ENCODE results near the gene ESYT3.

DNA sequence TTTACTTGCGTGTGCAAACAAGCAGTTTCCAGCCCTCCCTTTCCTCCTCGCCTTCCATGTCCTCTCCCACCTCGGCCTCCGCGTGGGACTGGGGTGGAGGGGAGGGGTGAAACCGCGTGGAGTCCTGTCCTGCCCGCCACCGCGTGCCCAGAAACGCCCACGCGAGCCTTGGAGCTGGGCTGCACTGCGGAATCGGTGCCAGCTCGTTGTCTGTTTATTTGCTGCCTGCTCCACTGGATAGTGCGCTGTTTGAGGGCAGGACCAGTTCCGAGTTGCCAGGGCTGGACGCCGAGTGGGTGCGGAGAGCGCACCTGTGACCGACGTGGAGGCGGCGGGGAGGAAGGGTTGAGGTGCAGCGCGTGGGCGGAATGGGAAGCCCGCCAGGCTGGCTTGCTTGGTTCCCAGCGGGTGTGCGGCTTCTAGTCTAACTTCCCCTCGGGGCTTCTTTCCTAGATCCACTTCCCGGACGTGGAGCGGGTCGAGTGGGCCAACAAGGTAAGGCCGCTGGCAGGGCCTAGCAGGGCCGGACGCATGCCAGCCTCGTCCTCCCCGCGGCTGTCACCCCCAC, 17.3 kb downstream of the ESYT3 start:
- TF ChIP-seq, protein P1, sequence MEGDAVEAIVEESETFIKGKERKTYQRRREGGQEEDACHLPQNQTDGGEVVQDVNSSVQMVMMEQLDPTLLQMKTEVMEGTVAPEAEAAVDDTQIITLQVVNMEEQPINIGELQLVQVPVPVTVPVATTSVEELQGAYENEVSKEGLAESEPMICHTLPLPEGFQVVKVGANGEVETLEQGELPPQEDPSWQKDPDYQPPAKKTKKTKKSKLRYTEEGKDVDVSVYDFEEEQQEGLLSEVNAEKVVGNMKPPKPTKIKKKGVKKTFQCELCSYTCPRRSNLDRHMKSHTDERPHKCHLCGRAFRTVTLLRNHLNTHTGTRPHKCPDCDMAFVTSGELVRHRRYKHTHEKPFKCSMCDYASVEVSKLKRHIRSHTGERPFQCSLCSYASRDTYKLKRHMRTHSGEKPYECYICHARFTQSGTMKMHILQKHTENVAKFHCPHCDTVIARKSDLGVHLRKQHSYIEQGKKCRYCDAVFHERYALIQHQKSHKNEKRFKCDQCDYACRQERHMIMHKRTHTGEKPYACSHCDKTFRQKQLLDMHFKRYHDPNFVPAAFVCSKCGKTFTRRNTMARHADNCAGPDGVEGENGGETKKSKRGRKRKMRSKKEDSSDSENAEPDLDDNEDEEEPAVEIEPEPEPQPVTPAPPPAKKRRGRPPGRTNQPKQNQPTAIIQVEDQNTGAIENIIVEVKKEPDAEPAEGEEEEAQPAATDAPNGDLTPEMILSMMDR (IDR thresholded peaks at IDR 0.05) = no peak
- TF ChIP-seq POLR2AphosphoS5 (IDR thresholded peaks at IDR 0.05; ENCODE audit: low read depth, low read length) = no peak
- no peak for TF ChIP-seq SIN3A (IDR thresholded peaks at IDR 0.05; ENCODE audit: borderline replicate concordance, insufficient read depth, low read depth, low read length)
- TF ChIP-seq, protein P2, sequence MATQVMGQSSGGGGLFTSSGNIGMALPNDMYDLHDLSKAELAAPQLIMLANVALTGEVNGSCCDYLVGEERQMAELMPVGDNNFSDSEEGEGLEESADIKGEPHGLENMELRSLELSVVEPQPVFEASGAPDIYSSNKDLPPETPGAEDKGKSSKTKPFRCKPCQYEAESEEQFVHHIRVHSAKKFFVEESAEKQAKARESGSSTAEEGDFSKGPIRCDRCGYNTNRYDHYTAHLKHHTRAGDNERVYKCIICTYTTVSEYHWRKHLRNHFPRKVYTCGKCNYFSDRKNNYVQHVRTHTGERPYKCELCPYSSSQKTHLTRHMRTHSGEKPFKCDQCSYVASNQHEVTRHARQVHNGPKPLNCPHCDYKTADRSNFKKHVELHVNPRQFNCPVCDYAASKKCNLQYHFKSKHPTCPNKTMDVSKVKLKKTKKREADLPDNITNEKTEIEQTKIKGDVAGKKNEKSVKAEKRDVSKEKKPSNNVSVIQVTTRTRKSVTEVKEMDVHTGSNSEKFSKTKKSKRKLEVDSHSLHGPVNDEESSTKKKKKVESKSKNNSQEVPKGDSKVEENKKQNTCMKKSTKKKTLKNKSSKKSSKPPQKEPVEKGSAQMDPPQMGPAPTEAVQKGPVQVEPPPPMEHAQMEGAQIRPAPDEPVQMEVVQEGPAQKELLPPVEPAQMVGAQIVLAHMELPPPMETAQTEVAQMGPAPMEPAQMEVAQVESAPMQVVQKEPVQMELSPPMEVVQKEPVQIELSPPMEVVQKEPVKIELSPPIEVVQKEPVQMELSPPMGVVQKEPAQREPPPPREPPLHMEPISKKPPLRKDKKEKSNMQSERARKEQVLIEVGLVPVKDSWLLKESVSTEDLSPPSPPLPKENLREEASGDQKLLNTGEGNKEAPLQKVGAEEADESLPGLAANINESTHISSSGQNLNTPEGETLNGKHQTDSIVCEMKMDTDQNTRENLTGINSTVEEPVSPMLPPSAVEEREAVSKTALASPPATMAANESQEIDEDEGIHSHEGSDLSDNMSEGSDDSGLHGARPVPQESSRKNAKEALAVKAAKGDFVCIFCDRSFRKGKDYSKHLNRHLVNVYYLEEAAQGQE (IDR thresholded peaks at IDR 0.05; ENCODE audit: insufficient read depth in 1 of 2, low read depth in 2 of 2, low read length in 1 of 2) = no peak
- TF ChIP-seq TCF7L2 (IDR thresholded peaks at IDR 0.05; ENCODE audit: low read depth, low read length) = no peak

All from Panc1 (cell line).